ENCODE data around the gene FIP1L1. TPM values are rescaled to one million over a fixed set of nuclear protein-coding genes. Genes with fewer than 3 reads are reported as not detected.
A peak's percentile ranks its signal among the peaks of the same experiment; 100 is the strongest.

Gene FIP1L1
- total and polyA plus RNA-seq, 9 of the 15 experiments (the other 6 are each of a cell fraction or from before 2014, with no cell fraction given), result 34.6 to 137 (median 72.0) TPM

- TF ChIP-seq ETS1 (conservative IDR thresholded peaks at IDR 0.05; ENCODE audit: control insufficient read depth, low read depth, low read length) (no peak), ZNF780A (CRISPR knock-in tag; IDR thresholded peaks at IDR 0.05) (no peak), TRIM25 (IDR thresholded peaks at IDR 0.05; ENCODE audit: borderline replicate concordance) (0 out of 2 replicates have a peak, but pooled peaks have one; percentile 66), ZNF3 (CRISPR knock-in tag; IDR thresholded peaks at IDR 0.05) (no peak), ZNF512 (tag; IDR thresholded peaks at IDR 0.05) (no peak), TEAD4 (IDR thresholded peaks at IDR 0.05; ENCODE audit: low read length) (no peak), TEAD4 (CRISPR knock-in tag; IDR thresholded peaks at IDR 0.05; ENCODE audit: borderline replicate concordance) (no peak), ZNF134 (CRISPR knock-in tag; conservative IDR thresholded peaks at IDR 0.05) (no peak), ZKSCAN1 (IDR thresholded peaks at IDR 0.05; ENCODE audit: low read depth, low read length) (no peak), MTA3 (IDR thresholded peaks at IDR 0.05; ENCODE audit: borderline replicate concordance) (no peak), CC2D1A (IDR thresholded peaks at IDR 0.05) (no peak), CTCFL (IDR thresholded peaks at IDR 0.05; ENCODE audit: borderline replicate concordance, insufficient read depth, low read depth, low read length, poor library complexity, severe bottlenecking) (no peak), ZC3H8 (IDR thresholded peaks at IDR 0.05) (no peak), ZNF444 (CRISPR knock-in tag; IDR thresholded peaks at IDR 0.05) (no peak), ATF4 (CRISPR knock-in tag; IDR thresholded peaks at IDR 0.05) (no peak), KLF1 (tag; IDR thresholded peaks at IDR 0.05) (no peak), ZNF75A (CRISPR knock-in tag; IDR thresholded peaks at IDR 0.05) (no peak), GTF2F1 (IDR thresholded peaks at IDR 0.05; ENCODE audit: low read depth, low read length) (no peak)
Observed at GRCh38 chr4:53366301-53366716, 11.1 kb upstream of the FIP1L1 start (continued).

Measured in K562 (cell line).